ENCODE measurements around the gene ARHGEF12. TPM values are rescaled to one million over a fixed set of nuclear protein-coding genes. Genes with fewer than 3 reads are reported as not detected.

The ARHGEF12 gene
- total RNA-seq, 1 donor = 134 TPM

- Histone ChIP-seq H3K4me3 (ENCODE audit: insufficient read depth, low read length) (no peak overlapping the region), H3K4me1 (ENCODE audit: insufficient read depth, low read length) (peaks cover 38% of the 10 kb centered on the region)
- no peak for DNase-seq (ENCODE audit: insufficient read length, low spot score, missing footprints)
These were observed 48.9 kb downstream of the ARHGEF12 start for GRCh38 chr11:120385110-120385509.

GRCh38 chr11:120385655-120386054 is 49.4 kb downstream of the ARHGEF12 start:
- Histone ChIP-seq H2AFZ (ENCODE audit: low read length) (no peak overlapping the region), H3K36me3 (ENCODE audit: insufficient read depth, low read length) (no peaks in the 10 kb centered on the region), H3K4me2 (ENCODE audit: insufficient read depth, low read length) (no peak overlapping the region), H3K4me3 (ENCODE audit: insufficient read depth, low read length) (no peak overlapping the region), H3K27me3 (ENCODE audit: insufficient read depth, low read length) (no peaks in the 10 kb centered on the region), H3K9me3 (ENCODE audit: low read depth, low read length) (no peaks in the 10 kb centered on the region), H3K79me2 (ENCODE audit: insufficient read depth, low read length) (peaks cover 99% of the 10 kb centered on the region), H3K4me1 (ENCODE audit: insufficient read depth, low read length) (peaks cover 35% of the 10 kb centered on the region), H4K20me1 (ENCODE audit: insufficient read depth, low read length) (peaks cover 60% of the 10 kb centered on the region), H3K27ac (ENCODE audit: low read depth, low read length) (peak overlapping the region; percentile 52)
- no peak for TF ChIP-seq CTCF (IDR thresholded peaks at IDR 0.05; ENCODE audit: extremely low read depth, low read depth, low read length)
- no peak for DNase-seq (ENCODE audit: insufficient read length, low spot score, missing footprints)

More at GRCh38 chr11:120385110-120385509, 48.9 kb downstream of the ARHGEF12 start:
- TF ChIP-seq CTCF (IDR thresholded peaks at IDR 0.05; ENCODE audit: extremely low read depth, low read depth, low read length) = no peak
- peaks cover 59% of the 10 kb centered on the region for H4K20me1 ChIP-seq (ENCODE audit: insufficient read depth, low read length)
- peak overlapping the region; percentile 27 for H3K4me2 ChIP-seq (ENCODE audit: insufficient read depth, low read length)
- no peaks in the 10 kb centered on the region for H3K36me3 ChIP-seq (ENCODE audit: insufficient read depth, low read length)
- H3K27ac ChIP-seq (ENCODE audit: low read depth, low read length) = peak overlapping the region; percentile 52
- H3K79me2 ChIP-seq (ENCODE audit: insufficient read depth, low read length) = peaks cover 99% of the 10 kb centered on the region
- H3K27me3 ChIP-seq (ENCODE audit: insufficient read depth, low read length) = no peaks in the 10 kb centered on the region
- H3K9me3 ChIP-seq (ENCODE audit: low read depth, low read length) = no peaks in the 10 kb centered on the region
- no peak overlapping the region for H2AFZ ChIP-seq (ENCODE audit: low read length)

GRCh38 chr11:120386318-120386717 is 50.1 kb downstream of the ARHGEF12 start:
- Histone ChIP-seq H4K20me1 (ENCODE audit: insufficient read depth, low read length) (peaks cover 58% of the 10 kb centered on the region), H3K4me3 (ENCODE audit: insufficient read depth, low read length) (no peak overlapping the region), H3K27me3 (ENCODE audit: insufficient read depth, low read length) (no peaks in the 10 kb centered on the region), H3K4me1 (ENCODE audit: insufficient read depth, low read length) (peaks cover 35% of the 10 kb centered on the region), H2AFZ (ENCODE audit: low read length) (no peak overlapping the region), H3K4me2 (ENCODE audit: insufficient read depth, low read length) (no peak overlapping the region), H3K9me3 (ENCODE audit: low read depth, low read length) (no peaks in the 10 kb centered on the region), H3K27ac (ENCODE audit: low read depth, low read length) (no peak overlapping the region), H3K79me2 (ENCODE audit: insufficient read depth, low read length) (peaks cover 99% of the 10 kb centered on the region), H3K36me3 (ENCODE audit: insufficient read depth, low read length) (no peaks in the 10 kb centered on the region)
- no peak for DNase-seq (ENCODE audit: insufficient read length, low spot score, missing footprints)
- TF ChIP-seq CTCF (IDR thresholded peaks at IDR 0.05; ENCODE audit: extremely low read depth, low read depth, low read length) = no peak

GRCh38 chr11:120386774-120387371 is 50.7 kb downstream of the ARHGEF12 start:
- H3K4me2 ChIP-seq (ENCODE audit: insufficient read depth, low read length) = no peak overlapping the region
- peaks cover 99% of the 10 kb centered on the region for H3K79me2 ChIP-seq (ENCODE audit: insufficient read depth, low read length)
- peaks cover 63% of the 10 kb centered on the region for H4K20me1 ChIP-seq (ENCODE audit: insufficient read depth, low read length)
- H3K27me3 ChIP-seq (ENCODE audit: insufficient read depth, low read length) = no peaks in the 10 kb centered on the region
- H2AFZ ChIP-seq (ENCODE audit: low read length) = no peak overlapping the region
- peaks cover 35% of the 10 kb centered on the region for H3K4me1 ChIP-seq (ENCODE audit: insufficient read depth, low read length)
- peak; percentile 84 for DNase-seq (ENCODE audit: insufficient read length, low spot score, missing footprints)
- no peak for TF ChIP-seq CTCF (IDR thresholded peaks at IDR 0.05; ENCODE audit: extremely low read depth, low read depth, low read length)
- H3K4me3 ChIP-seq (ENCODE audit: insufficient read depth, low read length) = no peak overlapping the region
- no peaks in the 10 kb centered on the region for H3K9me3 ChIP-seq (ENCODE audit: low read depth, low read length)
- H3K36me3 ChIP-seq (ENCODE audit: insufficient read depth, low read length) = no peaks in the 10 kb centered on the region
- H3K27ac ChIP-seq (ENCODE audit: low read depth, low read length) = no peak overlapping the region
